H9 (cell line): Measurements from ENCODE around the gene LDLRAD4. TPM values are rescaled to one million over a fixed set of nuclear protein-coding genes. Genes with fewer than 3 reads are reported as not detected.

Experiments used
- DNase-seq: peaks from one replicate; pipeline ENCODE4 v3.0.0-alpha.2; 2017
- H2AFZ ChIP-seq: one replicate; pipeline ENCODE4 v1.6.1; 2013; ENCODE audit warnings: mild to moderate bottlenecking, low read length, control low read depth, moderate library complexity
- H2AK5ac ChIP-seq: 2 replicates; pipeline ENCODE4 v1.6.1; 2013; ENCODE audit warnings: low read length, control low read depth, mixed read lengths; ENCODE audit not compliant: insufficient read length
- H2BK120ac ChIP-seq: one replicate; pipeline ENCODE4 v1.6.1; 2013; ENCODE audit warnings: low read depth, mild to moderate bottlenecking, low read length, control low read depth, inconsistent platforms; ENCODE audit not compliant: poor library complexity, severe bottlenecking
- H2BK12ac ChIP-seq: 2 replicates; pipeline ENCODE4 v1.6.1; 2013; ENCODE audit warnings: low read length, control low read depth, mixed read lengths, low read depth; ENCODE audit not compliant: insufficient read length
- H2BK15ac ChIP-seq: 2 replicates; pipeline ENCODE4 v1.6.1; 2013; ENCODE audit warnings: low read depth, low read length, control low read depth
- H2BK20ac ChIP-seq: one replicate; pipeline ENCODE4 v1.6.1; 2013; ENCODE audit warnings: low read depth, mild to moderate bottlenecking, low read length, control low read depth, inconsistent platforms; ENCODE audit not compliant: poor library complexity, severe bottlenecking
- H2BK5ac ChIP-seq: 2 replicates; pipeline ENCODE4 v1.6.1; 2013; ENCODE audit warnings: low read length, control low read depth, mixed read lengths; ENCODE audit not compliant: insufficient read length
- H3K14ac ChIP-seq: 2 replicates; pipeline ENCODE4 v1.6.1; 2013; ENCODE audit warnings: low read length, control low read depth; ENCODE audit not compliant: insufficient read depth
- H3K18ac ChIP-seq: 2 replicates; pipeline ENCODE4 v1.6.1; 2013; ENCODE audit warnings: low read depth, mild to moderate bottlenecking, mixed read lengths, low read length, control low read depth; ENCODE audit not compliant: insufficient read length
- H3K23ac ChIP-seq: 2 replicates; pipeline ENCODE4 v1.6.1; 2013; ENCODE audit warnings: low read length, control low read depth, mixed read lengths, low read depth; ENCODE audit not compliant: insufficient read length
- H3K23me2 ChIP-seq: 2 replicates; pipeline ENCODE4 v1.6.1; 2013; ENCODE audit warnings: low read depth, mild to moderate bottlenecking, mixed read lengths, low read length, control low read depth; ENCODE audit not compliant: insufficient read length, poor library complexity, severe bottlenecking
- H3K27ac ChIP-seq: 2 replicates; pipeline ENCODE4 v1.5.1; 2013; ENCODE audit warnings: low read length, control low read depth, mixed read lengths, low read depth; ENCODE audit not compliant: insufficient read length
- H3K27me3 ChIP-seq: 2 replicates; pipeline ENCODE4 v1.6.1; 2013; ENCODE audit warnings: low read length, control low read depth, inconsistent platforms; ENCODE audit not compliant: insufficient read depth
- H3K4ac ChIP-seq: 2 replicates; pipeline ENCODE4 v1.6.1; 2013; ENCODE audit warnings: low read depth, mild to moderate bottlenecking, control low read depth, inconsistent platforms, low read length, moderate library complexity
- H3K4me1 ChIP-seq: 2 replicates; pipeline ENCODE4 v1.6.1; 2013; ENCODE audit warnings: low read length, control low read depth, inconsistent platforms; ENCODE audit not compliant: insufficient read depth
- H3K4me2 ChIP-seq: 2 replicates; pipeline ENCODE4 v1.6.1; 2013; ENCODE audit warnings: low read length, control low read depth, mixed read lengths; ENCODE audit not compliant: insufficient read length, insufficient read depth
- H3K56ac ChIP-seq: 2 replicates; pipeline ENCODE4 v1.6.1; 2013; ENCODE audit warnings: low read depth, mild to moderate bottlenecking, mixed read lengths, low read length, control low read depth; ENCODE audit not compliant: insufficient read length
- H3K79me1 ChIP-seq: 2 replicates; pipeline ENCODE4 v1.6.1; 2013; ENCODE audit warnings: low read depth, mild to moderate bottlenecking, moderate library complexity, low read length, control low read depth, inconsistent platforms; ENCODE audit not compliant: insufficient read depth, poor library complexity, severe bottlenecking
- H3K79me2 ChIP-seq: 2 replicates; pipeline ENCODE4 v1.6.1; 2013; ENCODE audit warnings: low read length, control low read depth, inconsistent platforms; ENCODE audit not compliant: insufficient read depth
- H3K9ac ChIP-seq: 2 replicates; pipeline ENCODE4 v1.6.1; 2013; ENCODE audit warnings: low read length, control low read depth, mixed read lengths; ENCODE audit not compliant: insufficient read length; ENCODE audit errors: extremely low read depth
- H3K9me3 ChIP-seq: one replicate; pipeline ENCODE4 v1.6.1; 2013; ENCODE audit warnings: low read depth, low read length, inconsistent platforms; ENCODE audit not compliant: control insufficient read depth
- H3T11ph ChIP-seq: one replicate; pipeline ENCODE4 v1.6.1; 2013; ENCODE audit warnings: mild to moderate bottlenecking, low read length, control low read depth, inconsistent platforms
- H4K20me1 ChIP-seq: one replicate; pipeline ENCODE4 v1.6.1; 2013; ENCODE audit not compliant: control insufficient read depth, insufficient read length, insufficient read depth
- H4K5ac ChIP-seq: 2 replicates; pipeline ENCODE4 v1.6.1; 2013; ENCODE audit warnings: low read depth, mild to moderate bottlenecking, mixed read lengths, low read length, control low read depth; ENCODE audit not compliant: insufficient read length
- H4K8ac ChIP-seq: replicated peaks from 2 replicates; pipeline ENCODE4 v1.6.1; 2013; ENCODE audit warnings: low read length, control low read depth, mixed read lengths, low read depth; ENCODE audit not compliant: insufficient read length
- H4K91ac ChIP-seq: 2 replicates; pipeline ENCODE4 v1.6.1; 2013; ENCODE audit warnings: low read depth, mild to moderate bottlenecking, moderate library complexity, mixed read lengths, low read length, control low read depth; ENCODE audit not compliant: insufficient read length
- H3K27ac Mint-ChIP-seq, 3 experiments: 2 replicates in 2 of 3; 3 replicates in 1 of 3; pipeline ENCODE4 v1.8.0; 2020 to 2021; ENCODE audit warnings: mixed read lengths in 3 of 3, mild to moderate bottlenecking in 1 of 3, moderate library complexity in 1 of 3
- H3K27me3 Mint-ChIP-seq: 2 replicates; pipeline ENCODE4 v1.8.0; 2021; ENCODE audit warnings: low read depth, mild to moderate bottlenecking, moderate library complexity, mixed read lengths
- H3K36me3 Mint-ChIP-seq, 3 experiments: 2 replicates in 2 of 3; 3 replicates in 1 of 3; pipeline ENCODE4 v1.8.0; 2020 to 2021; ENCODE audit warnings: low read depth in 3 of 3, mixed read lengths in 3 of 3; ENCODE audit not compliant: insufficient read depth in 1 of 3
- H3K4me1 Mint-ChIP-seq, 2 experiments: 2 replicates each; pipeline ENCODE4 v1.8.0; 2020; ENCODE audit warnings: mixed read lengths in 2 of 2
- H3K4me3 Mint-ChIP-seq, 2 experiments: 2 replicates in 1 of 2; 3 replicates in 1 of 2; pipeline ENCODE4 v1.8.0; 2020 to 2021; ENCODE audit warnings: mild to moderate bottlenecking in 2 of 2, mixed read lengths in 2 of 2, moderate library complexity in 1 of 2
- H3K9me3 Mint-ChIP-seq, 2 experiments: 2 replicates in 1 of 2; 3 replicates in 1 of 2; pipeline ENCODE4 v1.8.0; 2020; ENCODE audit warnings: mild to moderate bottlenecking in 2 of 2, mixed read lengths in 2 of 2, moderate library complexity in 1 of 2
- WGBS: extraction: QIAGEN DNeasy Blood & Tissue Kit; methylation state at CpG from one replicate; pipeline ENCODE4 v1.1.7; 2013; ENCODE audit warnings: missing lambda C conversion rate, low lambda C conversion rate, mixed read lengths; ENCODE audit not compliant: insufficient read length; ENCODE audit errors: extremely low coverage; 5-methylcytosine and 5-hydroxymethylcytosine counted together
- total RNA-seq: library from RNA; stranded (reverse); gene quantifications from 2 replicates; pipeline ENCODE4 v1.2.1, GENCODE V29; 2021
- TF ChIP-seq, protein P1 (sequence below): fragments of 200-600 bp; sonication (generic); conservative IDR thresholded peaks from 3 replicates; pipeline ENCODE4 v1.8.0; 2021; ENCODE audit warnings: antibody characterized with exemption, mild to moderate bottlenecking

The LDLRAD4 gene
- total RNA-seq, 1 experiment from 2014 or later: 3.9 TPM

DNA sequence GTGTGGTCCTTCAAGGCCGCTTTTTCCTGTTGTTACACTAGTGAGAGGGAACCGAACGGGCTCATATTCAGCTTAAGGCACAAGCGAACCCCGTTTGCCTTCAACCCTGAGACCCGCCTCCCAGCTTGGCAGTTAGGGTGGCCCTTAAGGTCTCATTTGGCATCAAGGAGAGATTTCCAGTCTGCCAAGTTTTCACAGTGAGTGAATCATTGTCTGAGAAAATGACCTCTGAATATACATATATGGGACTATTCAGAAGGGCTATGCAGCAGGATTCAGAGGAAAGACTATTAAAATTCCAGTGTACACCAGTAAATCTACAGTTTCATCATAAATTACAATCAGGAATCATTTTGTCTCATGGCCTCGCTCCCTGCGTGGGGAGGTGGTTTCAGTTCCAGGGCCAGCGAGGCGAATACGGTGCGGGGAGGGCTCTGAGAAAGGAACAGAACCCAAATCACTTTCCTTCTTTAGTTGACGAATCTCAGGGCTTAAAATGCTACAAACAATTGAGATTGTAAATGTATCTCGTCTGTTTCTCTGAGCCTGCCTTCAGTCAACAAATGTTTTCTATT is 276.4 kb downstream of the LDLRAD4 start:
- Histone ChIP-seq H3K9me3 (peaks cover 7% of the 10 kb centered on the region), H2AFZ (no peak overlapping the region), H3K23me2 (no peaks in the 10 kb centered on the region)

More for the DNA sequence above, 276.4 kb downstream of the LDLRAD4 start:
- Mint-ChIP-seq H3K4me3 (no peak overlapping the region), H3K27ac (no peak overlapping the region), H3K9me3 (peaks cover 19% of the 10 kb centered on the region in 2 experiments), H3K36me3 (peaks cover 16 to 20% (median 20%) of the 10 kb centered on the region in 3 experiments), H3K4me1 (peaks cover 17 to 19% of the 10 kb centered on the region in 2 experiments), H3K27me3 (peaks cover 18% of the 10 kb centered on the region)
- Histone ChIP-seq H3K18ac (no peak overlapping the region), H2BK120ac (no peak overlapping the region), H4K91ac (no peak overlapping the region), H3K9ac (no peak overlapping the region), H3K4ac (no peak overlapping the region), H3K23ac (no peak overlapping the region), H4K8ac (no peak overlapping the region), H3K14ac (no peak overlapping the region), H2BK15ac (no peak overlapping the region), H3K79me1 (no peaks in the 10 kb centered on the region), H3K27ac (no peak overlapping the region), H2BK12ac (no peak overlapping the region), H3T11ph (no peak overlapping the region), H3K4me1 (0 out of 2 replicates have a peak, but pooled peaks cover 5% of the 10 kb centered on the region), H3K56ac (no peak overlapping the region), H4K20me1 (no peaks in the 10 kb centered on the region), H4K5ac (no peak overlapping the region), H3K79me2 (no peaks in the 10 kb centered on the region), H3K27me3 (no peaks in the 10 kb centered on the region), H3K4me2 (no peak overlapping the region), H2AK5ac (no peak overlapping the region), H2BK5ac (no peak overlapping the region), H2BK20ac (no peak overlapping the region)
- no peak for DNase-seq
- TF ChIP-seq, protein P1, sequence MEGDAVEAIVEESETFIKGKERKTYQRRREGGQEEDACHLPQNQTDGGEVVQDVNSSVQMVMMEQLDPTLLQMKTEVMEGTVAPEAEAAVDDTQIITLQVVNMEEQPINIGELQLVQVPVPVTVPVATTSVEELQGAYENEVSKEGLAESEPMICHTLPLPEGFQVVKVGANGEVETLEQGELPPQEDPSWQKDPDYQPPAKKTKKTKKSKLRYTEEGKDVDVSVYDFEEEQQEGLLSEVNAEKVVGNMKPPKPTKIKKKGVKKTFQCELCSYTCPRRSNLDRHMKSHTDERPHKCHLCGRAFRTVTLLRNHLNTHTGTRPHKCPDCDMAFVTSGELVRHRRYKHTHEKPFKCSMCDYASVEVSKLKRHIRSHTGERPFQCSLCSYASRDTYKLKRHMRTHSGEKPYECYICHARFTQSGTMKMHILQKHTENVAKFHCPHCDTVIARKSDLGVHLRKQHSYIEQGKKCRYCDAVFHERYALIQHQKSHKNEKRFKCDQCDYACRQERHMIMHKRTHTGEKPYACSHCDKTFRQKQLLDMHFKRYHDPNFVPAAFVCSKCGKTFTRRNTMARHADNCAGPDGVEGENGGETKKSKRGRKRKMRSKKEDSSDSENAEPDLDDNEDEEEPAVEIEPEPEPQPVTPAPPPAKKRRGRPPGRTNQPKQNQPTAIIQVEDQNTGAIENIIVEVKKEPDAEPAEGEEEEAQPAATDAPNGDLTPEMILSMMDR: no peak
- no CpG with 5 or more reads among the region's 14 CpGs for WGBS
